Measurements from ENCODE around the gene MPHOSPH10. TPM values are rescaled to one million over a fixed set of nuclear protein-coding genes. Genes with fewer than 3 reads are reported as not detected.

MPHOSPH10 gene
- total and polyA plus RNA-seq, 2 of the 13 experiments (the other 11 are each of a cell fraction or from before 2014, with no cell fraction given), result 37.8 to 137 TPM

DNA sequence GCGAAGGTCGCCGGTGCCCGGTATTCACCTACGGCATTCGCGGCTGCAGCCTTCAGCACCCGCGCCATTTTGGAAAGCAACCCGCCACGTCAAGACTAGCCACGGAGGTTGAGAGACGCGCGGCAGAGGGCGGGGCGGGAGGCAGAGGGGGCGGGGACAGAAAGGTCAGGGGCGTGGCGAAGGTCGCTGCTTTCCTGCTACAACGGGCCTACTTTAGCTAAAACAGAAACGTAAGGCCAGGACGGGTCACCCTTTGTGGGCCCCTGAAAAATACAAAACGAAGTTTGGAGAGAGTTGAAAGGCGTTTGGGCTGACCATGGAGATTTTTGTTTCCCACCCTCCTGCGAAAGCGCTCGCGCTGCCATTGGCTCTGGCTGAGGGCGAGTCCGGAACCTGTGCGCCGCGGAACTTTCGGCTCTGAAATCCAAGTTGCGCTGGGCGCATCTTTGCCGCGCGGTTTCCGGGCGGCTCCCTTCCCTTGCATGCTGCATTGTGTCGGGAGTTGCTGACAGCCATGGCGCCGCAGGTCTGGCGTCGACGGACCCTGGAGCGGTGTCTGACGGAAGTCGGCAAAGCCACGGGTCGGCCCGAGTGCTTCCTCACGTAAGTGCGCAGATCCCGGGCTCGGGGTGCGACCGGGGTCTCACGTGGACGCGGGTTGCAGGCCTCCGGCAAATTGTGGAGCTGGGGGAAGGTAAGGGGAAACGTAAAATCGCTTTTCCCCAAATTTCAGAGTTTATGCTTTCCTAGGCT lies at the start of gene MPHOSPH10, which contains the start of gene MCEE (continued):
- TF ChIP-seq, protein P1, sequence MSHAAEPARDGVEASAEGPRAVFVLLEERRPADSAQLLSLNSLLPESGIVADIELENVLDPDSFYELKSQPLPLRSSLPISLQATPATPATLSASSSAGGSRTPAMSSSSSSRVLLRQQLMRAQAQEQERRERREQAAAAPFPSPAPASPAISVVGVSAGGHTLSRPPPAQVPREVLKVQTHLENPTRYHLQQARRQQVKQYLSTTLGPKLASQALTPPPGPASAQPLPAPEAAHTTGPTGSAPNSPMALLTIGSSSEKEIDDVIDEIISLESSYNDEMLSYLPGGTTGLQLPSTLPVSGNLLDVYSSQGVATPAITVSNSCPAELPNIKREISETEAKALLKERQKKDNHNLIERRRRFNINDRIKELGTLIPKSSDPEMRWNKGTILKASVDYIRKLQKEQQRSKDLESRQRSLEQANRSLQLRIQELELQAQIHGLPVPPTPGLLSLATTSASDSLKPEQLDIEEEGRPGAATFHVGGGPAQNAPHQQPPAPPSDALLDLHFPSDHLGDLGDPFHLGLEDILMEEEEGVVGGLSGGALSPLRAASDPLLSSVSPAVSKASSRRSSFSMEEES (CRISPR knock-in tag; IDR thresholded peaks at IDR 0.05), result 0 out of 2 replicates have a peak, but pooled peaks have one; percentile 47
- TF ChIP-seq PRDM10 (CRISPR knock-in tag; IDR thresholded peaks at IDR 0.05; ENCODE audit: low read depth) (peak; percentile 96), NR2F1 (CRISPR knock-in tag; IDR thresholded peaks at IDR 0.05) (peak; percentile 11 to 75; a peak in 3 of 4 replicates), ZNF605 (CRISPR knock-in tag; IDR thresholded peaks at IDR 0.05) (peak; percentile 85), ZNF563 (CRISPR knock-in tag; IDR thresholded peaks at IDR 0.05) (peak; percentile 93), TAF15 (IDR thresholded peaks at IDR 0.05; ENCODE audit: low read depth, low read length, poor library complexity, severe bottlenecking) (no peak), ARNTL (CRISPR knock-in tag; IDR thresholded peaks at IDR 0.05) (peak; percentile 82; the same call in 1 of the 2 replicates), NFYC (CRISPR knock-in tag; IDR thresholded peaks at IDR 0.05) (peak; percentile 58; the same call in 1 of the 2 replicates), KMT2A (CRISPR knock-in tag; IDR thresholded peaks at IDR 0.05) (peak; percentile 94), ZNF512 (CRISPR knock-in tag; IDR thresholded peaks at IDR 0.05) (no peak), BRD4 (CRISPR knock-in tag; IDR thresholded peaks at IDR 0.05) (peak; percentile 89), STAT6 (CRISPR knock-in tag; IDR thresholded peaks at IDR 0.05; ENCODE audit: borderline replicate concordance) (peak; percentile 88), ATAD3A (CRISPR knock-in tag; IDR thresholded peaks at IDR 0.05) (no peak), ZNF564 (CRISPR knock-in tag; IDR thresholded peaks at IDR 0.05) (peak; percentile 86), TBP (CRISPR knock-in tag; IDR thresholded peaks at IDR 0.05) (no peak), ZNF724P (CRISPR knock-in tag; IDR thresholded peaks at IDR 0.05; ENCODE audit: borderline replicate concordance) (peak; percentile 98)
- TF ChIP-seq, protein P2, sequence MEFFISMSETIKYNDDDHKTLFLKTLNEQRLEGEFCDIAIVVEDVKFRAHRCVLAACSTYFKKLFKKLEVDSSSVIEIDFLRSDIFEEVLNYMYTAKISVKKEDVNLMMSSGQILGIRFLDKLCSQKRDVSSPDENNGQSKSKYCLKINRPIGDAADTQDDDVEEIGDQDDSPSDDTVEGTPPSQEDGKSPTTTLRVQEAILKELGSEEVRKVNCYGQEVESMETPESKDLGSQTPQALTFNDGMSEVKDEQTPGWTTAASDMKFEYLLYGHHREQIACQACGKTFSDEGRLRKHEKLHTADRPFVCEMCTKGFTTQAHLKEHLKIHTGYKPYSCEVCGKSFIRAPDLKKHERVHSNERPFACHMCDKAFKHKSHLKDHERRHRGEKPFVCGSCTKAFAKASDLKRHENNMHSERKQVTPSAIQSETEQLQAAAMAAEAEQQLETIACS (CRISPR knock-in tag; IDR thresholded peaks at IDR 0.05), result peak; percentile 51; the same call in 1 of the 2 replicates
